CD4-positive, alpha-beta T cell treated with Interferon gamma for 1 hour (primary cell): ENCODE results near the gene HOXD3.

Experiments used
- DNase-seq: peaks from one replicate; pipeline ENCODE4 v3.0.0-alpha.2; 2020

HOXD3 gene

GRCh38 chr2:176156807-176157498 lies at the start of gene HOXD3:
Gene HOXD3 (plus strand): TSS chr2:176157307. CDS start chr2:176169115, 11,808 bp downstream.
- DNase-seq: no peak

GRCh38 chr2:176107731-176108181 lies 49.4 kb upstream of the HOXD3 start:
- no peak for DNase-seq

- no peak for DNase-seq
These were observed 47.8 kb upstream of the HOXD3 start for GRCh38 chr2:176109192-176109901.

- no peak for DNase-seq
These were observed 47.2 kb upstream of the HOXD3 start for GRCh38 chr2:176109946-176110345.

GRCh38 chr2:176110415-176111308 lies 46.4 kb upstream of the HOXD3 start:
- no peak for DNase-seq

- no peak for DNase-seq
These were observed 45.8 kb upstream of the HOXD3 start for GRCh38 chr2:176111309-176111663.

GRCh38 chr2:176111846-176112374 lies 45.2 kb upstream of the HOXD3 start:
- DNase-seq: no peak

GRCh38 chr2:176112375-176113302 lies 44.5 kb upstream of the HOXD3 start:
- DNase-seq: no peak

GRCh38 chr2:176114120-176114929 lies 42.8 kb upstream of the HOXD3 start:
- no peak for DNase-seq

- DNase-seq: no peak
These were observed 42.0 kb upstream of the HOXD3 start for GRCh38 chr2:176114930-176115625.

GRCh38 chr2:176115883-176116813 lies 41.0 kb upstream of the HOXD3 start, which contains the start of gene HOXD10:
Gene HOXD10 (plus strand): TSS chr2:176116778. CDS start chr2:176116834, 56 bp downstream.
- no peak for DNase-seq

GRCh38 chr2:176117162-176117822 lies 39.8 kb upstream of the HOXD3 start:
- DNase-seq: no peak

GRCh38 chr2:176117823-176118371 lies 39.2 kb upstream of the HOXD3 start:
- no peak for DNase-seq

GRCh38 chr2:176118601-176119339 lies 38.3 kb upstream of the HOXD3 start:
- DNase-seq: no peak

- DNase-seq: no peak
These were observed 36.5 kb upstream of the HOXD3 start for GRCh38 chr2:176120364-176121189.

GRCh38 chr2:176121190-176122051 lies 35.7 kb upstream of the HOXD3 start:
- DNase-seq: no peak
